ENCODE results near the gene ANKRD6.

The ANKRD6 gene

GRCh38 chr6:89406141-89406540 is 26.8 kb upstream of the ANKRD6 start:
- Mint-ChIP-seq H3K27ac (no peak overlapping the region), H3K27me3 (no peaks in the 10 kb centered on the region), H3K4me1 (ENCODE audit: low read depth) (peaks cover 36% of the 10 kb centered on the region), H3K9me3 (no peaks in the 10 kb centered on the region), H3K36me3 (ENCODE audit: low read depth) (peaks cover under 1% of the 10 kb centered on the region), H3K4me3 (no peak overlapping the region)
- intact Hi-C loops (cut with micrococcal nuclease), result no loop called here

- Mint-ChIP-seq H3K27ac (no peak overlapping the region), H3K36me3 (ENCODE audit: low read depth) (peaks cover 14% of the 10 kb centered on the region), H3K9me3 (no peaks in the 10 kb centered on the region), H3K4me1 (ENCODE audit: low read depth) (peaks cover 41% of the 10 kb centered on the region), H3K4me3 (no peak overlapping the region), H3K27me3 (peaks cover 8% of the 10 kb centered on the region)
- intact Hi-C loops (cut with micrococcal nuclease), result loop anchor here (2.0 kb wide), 1 partner anchor 41 kb away; no protein-coding TSS in a partner anchor
These were observed 23.4 kb upstream of the ANKRD6 start for GRCh38 chr6:89409461-89410035.

DNA sequence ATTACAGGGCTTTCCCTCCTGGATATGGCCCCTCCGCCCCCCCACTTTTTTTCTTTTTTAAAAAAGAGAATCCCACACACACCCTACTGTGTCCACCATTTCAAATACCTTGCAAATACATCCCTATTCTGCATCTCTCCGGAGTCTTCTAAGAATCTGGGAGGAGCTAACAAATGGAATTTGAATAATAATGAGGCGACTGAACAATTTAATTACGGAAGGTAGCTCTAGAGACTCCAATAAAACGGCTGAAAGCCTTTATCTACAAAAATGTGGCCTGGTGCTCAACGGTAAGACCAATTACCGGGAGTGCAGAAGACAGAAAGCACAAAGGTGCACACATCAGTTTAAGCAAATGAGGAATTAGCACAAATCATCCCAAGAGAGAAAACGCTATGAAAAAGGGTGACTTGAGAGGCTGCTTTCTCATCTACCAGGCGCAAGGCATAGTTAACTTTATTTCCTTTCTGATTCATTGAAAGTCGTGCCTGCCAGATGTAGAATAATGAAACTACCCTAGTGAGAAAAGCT is 22.7 kb upstream of the ANKRD6 start:
- Mint-ChIP-seq H3K27ac (peak overlapping the region; percentile 90), H3K4me1 (ENCODE audit: low read depth) (peaks cover 39% of the 10 kb centered on the region), H3K36me3 (ENCODE audit: low read depth) (peaks cover 14% of the 10 kb centered on the region), H3K9me3 (no peaks in the 10 kb centered on the region), H3K4me3 (peak overlapping the region; percentile 91), H3K27me3 (peaks cover 8% of the 10 kb centered on the region)
- intact Hi-C loops (cut with micrococcal nuclease), result loop anchor here (2.0 kb wide), 1 partner anchor 41 kb away; no protein-coding TSS in a partner anchor

GRCh38 chr6:89410788-89411144 is 22.2 kb upstream of the ANKRD6 start:
- no peaks in the 10 kb centered on the region for H3K9me3 Mint-ChIP-seq
- H3K36me3 Mint-ChIP-seq (ENCODE audit: low read depth), result peaks cover 14% of the 10 kb centered on the region
- H3K4me1 Mint-ChIP-seq (ENCODE audit: low read depth), result peaks cover 35% of the 10 kb centered on the region
- peaks cover 8% of the 10 kb centered on the region for H3K27me3 Mint-ChIP-seq
- H3K4me3 Mint-ChIP-seq, result peak overlapping the region; percentile 91
- H3K27ac Mint-ChIP-seq, result peak overlapping the region; percentile 90
- intact Hi-C loops (cut with micrococcal nuclease), result loop anchor here (2.0 kb wide), 1 partner anchor 42 kb away; no protein-coding TSS in a partner anchor

GRCh38 chr6:89411145-89412070 is 21.5 kb upstream of the ANKRD6 start:
- H3K4me1 Mint-ChIP-seq (ENCODE audit: low read depth), result peaks cover 29% of the 10 kb centered on the region
- peaks cover 14% of the 10 kb centered on the region for H3K36me3 Mint-ChIP-seq (ENCODE audit: low read depth)
- intact Hi-C loops (cut with micrococcal nuclease), result loop anchor here (2.0 kb wide), 1 partner anchor 43 kb away; no protein-coding TSS in a partner anchor
- H3K9me3 Mint-ChIP-seq, result no peaks in the 10 kb centered on the region
- H3K4me3 Mint-ChIP-seq, result peak overlapping the region; percentile 91
- H3K27ac Mint-ChIP-seq, result peak overlapping the region; percentile 90
- H3K27me3 Mint-ChIP-seq, result peaks cover 8% of the 10 kb centered on the region

DNA sequence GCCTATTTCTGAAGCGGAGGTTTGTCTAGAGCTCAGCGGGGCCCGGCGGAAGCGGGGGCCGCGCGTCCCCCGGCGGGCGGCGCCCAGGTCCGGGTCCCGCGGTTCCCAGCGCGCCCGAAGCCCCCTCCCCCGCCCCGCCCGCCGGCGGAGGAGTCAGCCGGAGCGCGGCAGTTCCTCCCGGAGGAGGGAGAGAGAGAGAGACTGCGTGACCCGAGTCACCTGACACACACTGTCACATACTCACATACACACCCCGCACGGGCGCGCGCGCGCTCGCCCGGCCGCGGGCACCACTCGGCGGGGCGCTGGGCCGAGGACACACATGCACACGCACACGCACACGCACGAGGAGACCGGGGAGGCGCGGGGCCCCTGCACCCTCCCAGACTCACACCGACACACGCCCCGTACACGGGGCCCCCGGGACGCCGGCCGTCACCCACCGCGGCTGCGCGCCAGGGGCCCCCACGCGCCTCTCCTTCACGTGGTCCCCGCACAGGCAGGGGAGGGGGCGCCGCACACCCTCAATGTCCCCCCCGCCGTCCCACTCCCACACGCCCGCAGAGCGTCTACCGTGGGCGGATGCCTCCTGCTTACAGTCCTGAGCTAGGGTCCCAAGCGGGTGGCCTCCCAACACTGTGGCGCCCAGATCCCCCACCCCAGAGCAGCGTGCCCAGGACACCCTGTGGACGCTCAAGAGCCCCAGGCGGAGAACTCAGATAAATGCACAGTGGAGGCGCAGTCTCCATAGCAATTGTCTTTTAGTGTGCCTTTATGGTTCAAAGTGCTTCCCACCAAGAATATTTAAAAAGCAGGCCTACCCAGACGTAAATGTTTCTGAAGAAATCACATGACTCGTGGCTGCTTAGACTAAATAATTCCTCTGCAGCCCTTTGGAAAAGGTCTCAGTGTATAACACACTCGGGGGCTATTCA is 20.6 kb upstream of the ANKRD6 start, which contains the start of gene RRAGD:
Gene RRAGD (minus strand): TSS at position 203 of the 935 bp plus-strand sequence. CDS start 280 bp downstream, outside the sequence.
- Mint-ChIP-seq H3K9me3 (no peaks in the 10 kb centered on the region), H3K4me1 (ENCODE audit: low read depth) (peaks cover 19% of the 10 kb centered on the region), H3K27ac (peak within 1 kb of the TSS; percentile 90), H3K27me3 (peaks cover 8% of the 10 kb centered on the region), H3K4me3 (peak within 1 kb of the TSS; percentile 91), H3K36me3 (ENCODE audit: low read depth) (peaks cover 14% of the 10 kb centered on the region)
- intact Hi-C loops (cut with micrococcal nuclease), result no loop called here

DNA sequence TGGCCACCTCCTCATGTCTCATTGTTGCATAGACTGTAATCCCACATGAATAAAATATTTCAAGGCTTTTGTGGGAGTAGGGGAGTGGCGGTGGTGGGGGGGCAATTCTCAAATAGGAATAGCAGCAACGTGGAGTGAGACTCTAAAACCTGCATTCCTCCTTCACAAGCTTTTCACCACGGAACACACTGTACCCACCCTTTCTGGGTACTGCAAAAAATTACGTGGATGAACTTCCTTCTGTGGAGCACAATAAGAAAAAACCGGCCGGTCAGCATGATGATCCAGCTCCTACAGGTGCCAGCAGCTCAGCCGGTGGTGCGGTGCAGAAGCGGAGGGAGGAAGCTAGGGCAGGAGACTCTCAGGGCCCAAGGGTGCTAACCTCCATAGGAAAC is 19.9 kb upstream of the ANKRD6 start:
- Mint-ChIP-seq H3K9me3 (no peaks in the 10 kb centered on the region), H3K27me3 (peaks cover 8% of the 10 kb centered on the region), H3K4me3 (peak overlapping the region; percentile 91), H3K27ac (peak overlapping the region; percentile 90), H3K36me3 (ENCODE audit: low read depth) (peaks cover 14% of the 10 kb centered on the region), H3K4me1 (ENCODE audit: low read depth) (peaks cover 17% of the 10 kb centered on the region)
- intact Hi-C loops (cut with micrococcal nuclease), result no loop called here

DNA sequence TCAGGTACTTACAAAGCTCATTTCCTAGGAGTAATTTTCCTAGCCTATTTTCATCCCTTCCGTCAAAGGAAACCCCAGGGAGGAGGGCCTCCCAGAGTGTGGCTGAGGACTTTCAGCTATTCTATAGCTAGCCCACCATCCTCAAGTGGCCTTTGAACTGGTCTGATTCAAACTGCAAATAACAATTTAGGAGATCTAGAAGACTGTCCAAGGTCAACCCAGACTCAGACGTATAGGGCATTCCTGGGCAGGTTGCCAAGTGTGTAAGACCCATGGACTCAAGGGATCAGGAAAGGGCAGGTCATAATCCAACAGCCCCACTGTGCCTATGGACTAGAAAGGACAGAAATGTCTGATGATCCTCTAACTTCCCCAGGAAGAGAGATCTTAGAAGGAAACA is 18.7 kb upstream of the ANKRD6 start:
- peaks cover 17% of the 10 kb centered on the region for H3K4me1 Mint-ChIP-seq (ENCODE audit: low read depth)
- no peak overlapping the region for H3K27ac Mint-ChIP-seq
- H3K36me3 Mint-ChIP-seq (ENCODE audit: low read depth), result peaks cover 14% of the 10 kb centered on the region
- no peak overlapping the region for H3K4me3 Mint-ChIP-seq
- H3K9me3 Mint-ChIP-seq, result no peaks in the 10 kb centered on the region
- H3K27me3 Mint-ChIP-seq, result peaks cover 8% of the 10 kb centered on the region
- intact Hi-C loops (cut with micrococcal nuclease), result no loop called here

DNA sequence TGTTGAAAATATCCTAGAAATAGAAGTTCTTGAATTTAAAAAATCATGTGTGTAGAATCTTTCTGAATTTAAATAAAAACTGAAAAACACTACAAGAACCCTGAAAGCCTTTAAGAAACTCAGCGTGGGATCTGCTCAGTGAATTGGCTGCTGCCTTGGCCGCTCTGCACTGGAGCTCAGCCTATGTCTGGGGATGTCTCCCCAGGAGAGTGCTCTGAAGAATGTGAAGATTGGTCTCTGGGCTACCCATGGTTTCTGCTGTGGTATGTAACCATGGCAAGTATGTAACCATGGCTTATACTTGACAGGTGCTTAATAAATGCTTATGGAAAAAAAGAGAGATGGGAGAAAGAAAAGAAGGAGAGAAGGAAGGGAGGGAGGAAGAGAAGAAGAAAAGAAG is 17.8 kb upstream of the ANKRD6 start:
- H3K4me1 Mint-ChIP-seq (ENCODE audit: low read depth), result peaks cover 15% of the 10 kb centered on the region
- peaks cover 14% of the 10 kb centered on the region for H3K36me3 Mint-ChIP-seq (ENCODE audit: low read depth)
- peaks cover 8% of the 10 kb centered on the region for H3K27me3 Mint-ChIP-seq
- no peaks in the 10 kb centered on the region for H3K9me3 Mint-ChIP-seq
- no peak overlapping the region for H3K4me3 Mint-ChIP-seq
- intact Hi-C loops (cut with micrococcal nuclease), result no loop called here
- H3K27ac Mint-ChIP-seq, result no peak overlapping the region

DNA sequence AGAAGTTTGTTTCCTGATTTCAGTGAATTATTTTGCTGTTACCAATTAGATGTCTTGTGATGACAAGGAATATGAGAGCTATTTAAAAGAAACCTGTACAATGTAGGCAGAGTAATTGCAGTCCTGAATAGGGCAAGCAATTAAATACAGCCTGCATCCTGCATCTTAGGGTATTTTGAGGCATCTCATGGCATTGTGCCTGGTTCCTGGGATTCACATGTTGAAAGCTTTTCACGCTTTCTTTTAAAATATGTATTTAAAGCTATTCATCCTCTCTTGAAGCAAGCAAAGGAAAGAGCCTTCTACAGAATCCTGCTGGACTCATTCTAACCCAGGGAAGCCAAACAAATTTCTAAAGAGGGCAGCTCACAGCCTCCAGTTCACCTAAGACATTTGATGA is 16.2 kb upstream of the ANKRD6 start:
- Mint-ChIP-seq H3K27me3 (peaks cover 8% of the 10 kb centered on the region), H3K27ac (no peak overlapping the region), H3K9me3 (no peaks in the 10 kb centered on the region), H3K4me1 (ENCODE audit: low read depth) (peaks cover 12% of the 10 kb centered on the region), H3K4me3 (no peak overlapping the region), H3K36me3 (ENCODE audit: low read depth) (peaks cover 7% of the 10 kb centered on the region)
- intact Hi-C loops (cut with micrococcal nuclease), result no loop called here

GRCh38 chr6:89430201-89430962 is 2.6 kb upstream of the ANKRD6 start:
- H3K9me3 Mint-ChIP-seq, result no peaks in the 10 kb centered on the region
- H3K4me1 Mint-ChIP-seq (ENCODE audit: low read depth), result peaks cover 11% of the 10 kb centered on the region
- no peak overlapping the region for H3K27ac Mint-ChIP-seq
- intact Hi-C loops (cut with micrococcal nuclease), result no loop called here
- peaks cover 9% of the 10 kb centered on the region for H3K27me3 Mint-ChIP-seq
- no peak overlapping the region for H3K4me3 Mint-ChIP-seq
- H3K36me3 Mint-ChIP-seq (ENCODE audit: low read depth), result no peaks in the 10 kb centered on the region

DNA sequence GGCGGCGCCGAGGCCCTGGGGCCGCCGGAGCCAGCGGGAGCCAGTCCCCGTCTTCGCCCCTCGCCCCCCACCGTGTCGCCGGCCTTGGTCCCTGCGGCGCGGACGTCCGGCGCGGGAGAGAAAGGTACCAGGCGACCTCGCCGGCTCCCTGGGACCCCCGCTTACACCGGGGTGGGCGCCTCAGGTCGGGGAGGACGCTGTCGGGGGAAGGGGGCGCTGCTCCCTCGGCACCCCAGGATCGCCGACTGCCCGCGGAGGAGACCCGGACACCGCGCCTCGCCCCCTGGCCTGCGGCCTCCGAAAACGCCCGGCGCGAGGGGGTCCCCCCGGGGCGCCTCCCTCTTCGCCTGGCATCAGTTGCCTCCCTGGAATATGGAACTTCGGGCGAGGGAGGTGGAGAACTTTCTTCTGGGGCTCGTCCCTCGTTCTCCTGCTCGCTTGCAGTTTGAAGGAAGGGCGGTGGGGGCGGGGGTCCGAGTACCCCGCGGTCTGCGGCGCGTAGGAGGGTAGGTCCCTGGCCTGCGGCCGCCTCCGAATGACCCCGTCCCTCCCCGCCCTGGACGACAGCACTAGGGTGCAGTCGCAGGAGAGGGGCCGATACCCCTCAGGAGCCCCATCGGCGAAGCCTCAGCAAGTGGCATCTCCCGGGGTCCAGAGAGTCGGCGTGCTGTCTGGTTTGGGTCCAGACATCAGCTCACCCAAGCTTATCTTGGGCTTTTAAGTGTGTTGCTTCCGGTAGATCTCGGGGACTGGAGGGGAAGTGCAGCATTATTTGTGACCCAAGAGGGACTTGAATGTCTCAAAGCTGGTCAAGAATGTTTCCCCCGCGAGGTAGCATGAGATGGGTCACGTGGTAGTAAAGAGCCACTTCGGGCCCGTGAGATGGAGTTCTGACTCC is 549 bp downstream of the ANKRD6 start:
- no peaks in the 10 kb centered on the region for H3K9me3 Mint-ChIP-seq
- H3K27ac Mint-ChIP-seq, result peak overlapping the region; percentile 41
- H3K36me3 Mint-ChIP-seq (ENCODE audit: low read depth), result no peaks in the 10 kb centered on the region
- H3K27me3 Mint-ChIP-seq, result peaks cover 9% of the 10 kb centered on the region
- H3K4me1 Mint-ChIP-seq (ENCODE audit: low read depth), result peaks cover 11% of the 10 kb centered on the region
- intact Hi-C loops (cut with micrococcal nuclease), result loop anchor here (1.0 kb wide), 1 partner anchor 177 kb away; no protein-coding TSS in a partner anchor
- peak overlapping the region; percentile 77 for H3K4me3 Mint-ChIP-seq
